ENCODE measurements around the gene ARHGAP24. TPM values are rescaled to one million over a fixed set of nuclear protein-coding genes. Genes with fewer than 3 reads are reported as not detected.

ARHGAP24 gene
- polyA plus RNA-seq, 3 donors, result 12.5 to 32.0 (median 18.8) TPM

- no peaks in the 10 kb centered on the region for H3K9me3 ChIP-seq (replicated peaks in 1 of 2; ENCODE audit: control insufficient read depth in 1 of 2, insufficient read depth in 1 of 2, low read length in 2 of 2)
- H3K79me2 ChIP-seq (ENCODE audit: insufficient read depth, low read length), result peaks cover 6% of the 10 kb centered on the region
- H3K27ac Mint-ChIP-seq, result peak overlapping the region in 4 of 7 donors; percentile 14 to 55 (median 40)
- H2AFZ ChIP-seq (ENCODE audit: insufficient read depth, low read depth, low read length, poor library complexity, severe bottlenecking), result no peak overlapping the region
- H3K4me3 ChIP-seq (replicated peaks in 1 of 3; ENCODE audit: low read depth in 2 of 3, low read length in 3 of 3), result no peak overlapping the region
- H3K4me3 Mint-ChIP-seq, result no peak overlapping the region
- peaks cover 0 to 2% (median 0%) of the 10 kb centered on the region in 7 donors for H3K9me3 Mint-ChIP-seq
- H4K20me1 ChIP-seq (ENCODE audit: insufficient read depth, low read length), result peaks cover 66% of the 10 kb centered on the region
- peaks cover 0 to 1% (median 1%) of the 10 kb centered on the region in 3 donors for H3K27me3 Mint-ChIP-seq (ENCODE audit: low read depth in 3 of 3)
- H3K4me2 ChIP-seq (replicated peaks; ENCODE audit: extremely low read depth, low read length, poor library complexity, severe bottlenecking), result no peak overlapping the region
- peaks cover 6 to 10% of the 10 kb centered on the region in 2 donors for H3K4me1 ChIP-seq (ENCODE audit: control insufficient read depth in 1 of 2, insufficient read depth in 2 of 2, low read length in 2 of 2)
- H3K27me3 ChIP-seq (ENCODE audit: control insufficient read depth in 2 of 2, insufficient read depth in 2 of 2, low read length in 2 of 2), result no peaks in the 10 kb centered on the region
- WGBS (ENCODE audit: insufficient coverage), result no CpG with 5 or more reads among the region's 1 CpG
- TF ChIP-seq CTCF (IDR thresholded peaks at IDR 0.05), result no peak
- intact Hi-C loops (cut with micrococcal nuclease), result no loop called here
- peak overlapping the region in 1 of 2 donors; percentile 10 for H3K27ac ChIP-seq (ENCODE audit: low read depth in 1 of 2, low read length in 2 of 2)
- peaks cover 19% of the 10 kb centered on the region for H3K4me1 Mint-ChIP-seq
- peak in 2 of 3 donors; percentile 4 to 16 for DNase-seq
- no peaks in the 10 kb centered on the region for H3K36me3 ChIP-seq (replicated peaks in 1 of 2; ENCODE audit: control insufficient read depth in 1 of 2, insufficient read depth in 2 of 2, low read length in 2 of 2)
- peaks cover 9% of the 10 kb centered on the region in 2 donors for H3K36me3 Mint-ChIP-seq
- no peak overlapping the region for H3K9ac ChIP-seq (ENCODE audit: insufficient read depth, low read length, poor library complexity, severe bottlenecking)
Observed at GRCh38 chr4:85531560-85532341, 56.8 kb downstream of the ARHGAP24 start.

- H3K36me3 ChIP-seq (replicated peaks in 1 of 2; ENCODE audit: control insufficient read depth in 1 of 2, insufficient read depth in 2 of 2, low read length in 2 of 2), result no peaks in the 10 kb centered on the region
- H2AFZ ChIP-seq (ENCODE audit: insufficient read depth, low read depth, low read length, poor library complexity, severe bottlenecking), result no peak overlapping the region
- no peak overlapping the region for H3K9ac ChIP-seq (ENCODE audit: insufficient read depth, low read length, poor library complexity, severe bottlenecking)
- TF ChIP-seq CTCF (IDR thresholded peaks at IDR 0.05), result no peak
- H3K4me2 ChIP-seq (replicated peaks; ENCODE audit: extremely low read depth, low read length, poor library complexity, severe bottlenecking), result no peak overlapping the region
- peaks cover 9% of the 10 kb centered on the region in 2 donors for H3K36me3 Mint-ChIP-seq
- H3K27me3 Mint-ChIP-seq (ENCODE audit: low read depth in 3 of 3), result peaks cover 0 to 3% (median 1%) of the 10 kb centered on the region in 3 donors
- H3K4me1 ChIP-seq (ENCODE audit: control insufficient read depth in 1 of 2, insufficient read depth in 2 of 2, low read length in 2 of 2), result peaks cover 6 to 10% of the 10 kb centered on the region in 2 donors
- DNase-seq, result no peak
- H3K4me3 Mint-ChIP-seq, result no peak overlapping the region
- intact Hi-C loops (cut with micrococcal nuclease), result no loop called here
- H4K20me1 ChIP-seq (ENCODE audit: insufficient read depth, low read length), result peaks cover 65% of the 10 kb centered on the region
- H3K27ac Mint-ChIP-seq, result no peak overlapping the region
- no peaks in the 10 kb centered on the region for H3K9me3 ChIP-seq (replicated peaks in 1 of 2; ENCODE audit: control insufficient read depth in 1 of 2, insufficient read depth in 1 of 2, low read length in 2 of 2)
- H3K79me2 ChIP-seq (ENCODE audit: insufficient read depth, low read length), result peaks cover 6% of the 10 kb centered on the region
- H3K27ac ChIP-seq (ENCODE audit: low read depth in 1 of 2, low read length in 2 of 2), result no peak overlapping the region
- 89% methylated on average over 3 of the region's 3 CpGs for WGBS (ENCODE audit: insufficient coverage)
- H3K4me3 ChIP-seq (replicated peaks in 1 of 3; ENCODE audit: low read depth in 2 of 3, low read length in 3 of 3), result no peak overlapping the region
- H3K4me1 Mint-ChIP-seq, result peaks cover 23% of the 10 kb centered on the region
- no peaks in the 10 kb centered on the region for H3K27me3 ChIP-seq (ENCODE audit: control insufficient read depth in 2 of 2, insufficient read depth in 2 of 2, low read length in 2 of 2)
- peaks cover 0 to 2% (median 0%) of the 10 kb centered on the region in 7 donors for H3K9me3 Mint-ChIP-seq
Observed at GRCh38 chr4:85534120-85534519, 59.2 kb downstream of the ARHGAP24 start.

Data from CD14-positive monocyte (primary cell).